Testis (tissue), 3 donors: ENCODE results near the gene ITGB2. TPM values are rescaled to one million over a fixed set of nuclear protein-coding genes. Genes with fewer than 3 reads are reported as not detected.

ENCODE experiments used
- DNase-seq: peaks from one replicate; pipeline ENCODE4 v3.0.0-alpha.2; 2019
- H3K27ac ChIP-seq, 2 donors: fragments of 200-600 bp; sonication (generic); one replicate each; pipeline ENCODE4 v1.5.1; 2019
- H3K27me3 ChIP-seq: fragments of 200-600 bp; sonication (generic); one replicate; pipeline ENCODE4 v1.5.1; 2019
- H3K36me3 ChIP-seq: fragments of 200-600 bp; sonication (generic); one replicate; pipeline ENCODE4 v1.5.1; 2017; ENCODE audit warnings: low read depth; ENCODE audit errors: missing control alignments
- H3K4me1 ChIP-seq: fragments of 200-600 bp; sonication (generic); one replicate; pipeline ENCODE4 v1.5.1; 2019
- H3K4me3 ChIP-seq, 2 donors: fragments of 200-600 bp; sonication (generic); one replicate each; pipeline ENCODE4 v1.5.1; 2017 to 2019
- H3K9me3 ChIP-seq: fragments of 200-600 bp; sonication (generic); one replicate; pipeline ENCODE4 v1.5.1; 2017
- POLR2A ChIP-seq: fragments of 450-650 bp; IDR thresholded peaks from one replicate; pipeline ENCODE4 v1.6.1; 2017; ENCODE audit warnings: antibody characterized with exemption, mild to moderate bottlenecking, moderate library complexity
- WGBS, 2 donors: methylation state at CpG; one replicate each; pipeline ENCODE4 v1.1.5; 2018; 5-methylcytosine and 5-hydroxymethylcytosine counted together
- intact Hi-C: fragments of 100-400 bp; cut with DNase I; formaldehyde crosslinking; loops from one replicate; pipeline ENCODE4 v1.15.1; 2023; ENCODE audit warnings: low total_unique reads
- polyA plus RNA-seq: library from polyadenylated mRNA; stranded (reverse); fragments of 350-450 nt; fragmentation: Illumina TruSeq; extraction: RNeasy Lipid Tissue Mini Kit (QIAGEN cat#74804); gene quantifications from one replicate; pipeline ENCODE4 v1.2.3, GENCODE V29; 2014; ENCODE audit warnings: low read depth, low replicate concordance; ENCODE audit not compliant: insufficient read depth
- total RNA-seq, 2 donors: library from RNA; depleted of rRNA; stranded (reverse); fragments of >200 nt; gene quantifications; one replicate each; pipeline ENCODE4 v1.2.3, GENCODE V29; 2016
- TF ChIP-seq, protein P1 (sequence below), 3 experiments: fragments of 450-650 bp in 2 of 3; fragments of 200-600 bp in 1 of 3; sonication (generic) in 1 of 3; IDR thresholded peaks; one replicate each; pipeline ENCODE4 v1.5.1; 2016 to 2019; ENCODE audit warnings: antibody characterized with exemption in 3 of 3, mild to moderate bottlenecking in 2 of 3, moderate library complexity in 1 of 3

The ITGB2 gene
- total and polyA plus RNA-seq, 3 donors from 2014 or later: 5.6 to 29.5 (median 27.4) TPM

- H3K4me3 ChIP-seq: no peak overlapping the region
- intact Hi-C loops: no loop called here
- WGBS, 2 donors: 71% methylated on average over 12 of the region's 12 CpGs
- no peak for TF ChIP-seq POLR2A
- TF ChIP-seq, protein P1, sequence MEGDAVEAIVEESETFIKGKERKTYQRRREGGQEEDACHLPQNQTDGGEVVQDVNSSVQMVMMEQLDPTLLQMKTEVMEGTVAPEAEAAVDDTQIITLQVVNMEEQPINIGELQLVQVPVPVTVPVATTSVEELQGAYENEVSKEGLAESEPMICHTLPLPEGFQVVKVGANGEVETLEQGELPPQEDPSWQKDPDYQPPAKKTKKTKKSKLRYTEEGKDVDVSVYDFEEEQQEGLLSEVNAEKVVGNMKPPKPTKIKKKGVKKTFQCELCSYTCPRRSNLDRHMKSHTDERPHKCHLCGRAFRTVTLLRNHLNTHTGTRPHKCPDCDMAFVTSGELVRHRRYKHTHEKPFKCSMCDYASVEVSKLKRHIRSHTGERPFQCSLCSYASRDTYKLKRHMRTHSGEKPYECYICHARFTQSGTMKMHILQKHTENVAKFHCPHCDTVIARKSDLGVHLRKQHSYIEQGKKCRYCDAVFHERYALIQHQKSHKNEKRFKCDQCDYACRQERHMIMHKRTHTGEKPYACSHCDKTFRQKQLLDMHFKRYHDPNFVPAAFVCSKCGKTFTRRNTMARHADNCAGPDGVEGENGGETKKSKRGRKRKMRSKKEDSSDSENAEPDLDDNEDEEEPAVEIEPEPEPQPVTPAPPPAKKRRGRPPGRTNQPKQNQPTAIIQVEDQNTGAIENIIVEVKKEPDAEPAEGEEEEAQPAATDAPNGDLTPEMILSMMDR (IDR thresholded peaks at IDR 0.05): no peak
- no peaks in the 10 kb centered on the region for H3K9me3 ChIP-seq
- DNase-seq: no peak
- H3K27me3 ChIP-seq: no peaks in the 10 kb centered on the region
- H3K36me3 ChIP-seq: no peaks in the 10 kb centered on the region
- peaks cover 34% of the 10 kb centered on the region for H3K4me1 ChIP-seq
- H3K27ac ChIP-seq: no peak overlapping the region
Measured at GRCh38 chr21:44867999-44868700, 52.5 kb downstream of the ITGB2 start.

GRCh38 chr21:44867464-44867863, 53.2 kb downstream of the ITGB2 start:
- Histone ChIP-seq H3K27ac (no peak overlapping the region), H3K27me3 (no peaks in the 10 kb centered on the region), H3K4me1 (peaks cover 33% of the 10 kb centered on the region), H3K36me3 (no peaks in the 10 kb centered on the region), H3K9me3 (no peaks in the 10 kb centered on the region), H3K4me3 (no peak overlapping the region)
- WGBS, 2 donors: 83 to 85% methylated on average over 15 of the region's 15 CpGs
- DNase-seq: no peak
- TF ChIP-seq, protein P1 (IDR thresholded peaks at IDR 0.05): no peak
- TF ChIP-seq POLR2A: no peak
- intact Hi-C loops: no loop called here

GRCh38 chr21:44866780-44867179, 53.9 kb downstream of the ITGB2 start:
- no peaks in the 10 kb centered on the region for H3K9me3 ChIP-seq
- H3K36me3 ChIP-seq: no peaks in the 10 kb centered on the region
- H3K4me1 ChIP-seq: peaks cover 26% of the 10 kb centered on the region
- H3K4me3 ChIP-seq: no peak overlapping the region
- intact Hi-C loops: no loop called here
- no peak for DNase-seq
- TF ChIP-seq, protein P1 (IDR thresholded peaks at IDR 0.05): no peak
- TF ChIP-seq POLR2A: no peak
- H3K27me3 ChIP-seq: no peaks in the 10 kb centered on the region
- H3K27ac ChIP-seq: no peak overlapping the region
- WGBS, 2 donors: 74 to 75% methylated on average over 7 of the region's 7 CpGs

DNA sequence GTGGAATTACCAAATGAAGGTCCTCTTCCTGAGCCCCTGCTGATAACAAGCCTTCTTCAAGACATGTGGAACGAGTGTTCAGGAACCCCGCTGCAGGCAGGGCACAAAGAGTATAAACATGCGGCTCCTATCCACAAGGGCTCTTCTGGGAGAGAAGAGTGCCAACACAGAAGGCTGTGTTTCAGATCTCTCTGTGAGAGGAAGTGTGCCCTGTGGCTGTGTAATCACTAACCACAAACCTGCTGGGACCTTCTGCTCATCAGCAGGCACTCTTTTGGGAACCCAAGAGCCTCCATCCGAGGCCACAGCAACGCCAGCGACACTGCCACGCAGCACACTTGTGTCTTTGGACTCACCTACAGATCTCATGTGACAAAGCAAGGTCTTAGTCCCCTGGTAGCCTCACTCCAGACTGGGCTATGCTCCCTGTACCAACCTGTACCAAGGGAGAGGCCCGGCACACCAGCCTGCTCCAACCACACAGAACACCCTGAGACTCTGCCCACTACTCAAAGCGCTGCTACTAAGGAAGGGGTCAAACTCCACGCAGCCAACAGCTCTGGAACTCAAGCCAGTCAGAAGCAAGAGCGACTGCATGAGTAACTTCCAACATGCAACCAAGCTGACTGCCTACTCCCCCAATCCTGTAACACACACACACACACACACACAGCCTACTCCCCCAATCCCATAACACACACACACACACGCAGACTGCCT, 55.0 kb downstream of the ITGB2 start:
- intact Hi-C loops: no loop called here
- no peak for DNase-seq
- no peaks in the 10 kb centered on the region for H3K9me3 ChIP-seq
- H3K27ac ChIP-seq: no peak overlapping the region
- H3K4me3 ChIP-seq: no peak overlapping the region
- no peak for TF ChIP-seq POLR2A
- TF ChIP-seq, protein P1 (IDR thresholded peaks at IDR 0.05): no peak
- H3K36me3 ChIP-seq: no peaks in the 10 kb centered on the region
- H3K27me3 ChIP-seq: no peaks in the 10 kb centered on the region
- 80 to 86% methylated on average over 9 to 12 of the region's 12 CpGs for WGBS, 2 donors
- H3K4me1 ChIP-seq: peaks cover 16% of the 10 kb centered on the region
